K562 (cell line): ENCODE data around the gene FAM78A. TPM values are rescaled to one million over a fixed set of nuclear protein-coding genes. Genes with fewer than 3 reads are reported as not detected.

Source experiments
- AFF4 ChIP-seq: sonication (generic); formaldehyde crosslinking; IDR thresholded peaks from 2 replicates; pipeline ENCODE4 v1.8.0; 2023; ENCODE audit warnings: mild to moderate bottlenecking, missing genetic modification reagents
- BCLAF1 ChIP-seq, 2 experiments: fragments of 450-650 bp in 1 of 2; IDR thresholded peaks; 2 replicates each; pipeline ENCODE4 v1.6.1; 2011 to 2017; ENCODE audit warnings: low read depth in 2 of 2, antibody characterized with exemption in 1 of 2, borderline replicate concordance in 1 of 2, low read length in 1 of 2, mild to moderate bottlenecking in 1 of 2, mixed read lengths in 1 of 2; ENCODE audit not compliant: control insufficient read depth in 1 of 2
- BRF2 ChIP-seq: IDR thresholded peaks from 3 replicates; pipeline ENCODE4 v1.6.1; 2011; ENCODE audit warnings: borderline replicate concordance, mild to moderate bottlenecking; ENCODE audit not compliant: insufficient read length, insufficient read depth
- CHD2 ChIP-seq: IDR thresholded peaks from 2 replicates; pipeline ENCODE4 v1.6.1; 2011; ENCODE audit warnings: low read depth, low read length
- CREBBP ChIP-seq: IDR thresholded peaks from one replicate; pipeline ENCODE4 v1.6.1; 2012; ENCODE audit warnings: low read depth, mild to moderate bottlenecking, control low read depth, inconsistent platforms, low read length
- EP300 ChIP-seq: IDR thresholded peaks from 2 replicates; pipeline ENCODE4 v1.6.1; 2012; ENCODE audit warnings: low read length, improper control_type of control experiment
- FUS ChIP-seq: fragments of 200-400 bp; formaldehyde crosslinking; optimal IDR thresholded peaks from 2 replicates; pipeline ENCODE3; 2017; ENCODE audit warnings: low read depth, low read length
- KHSRP ChIP-seq: fragments of 450-650 bp; IDR thresholded peaks from 2 replicates; pipeline ENCODE4 v1.6.1; 2017
- L3MBTL2 ChIP-seq: fragments of 450-650 bp; IDR thresholded peaks from 2 replicates; pipeline ENCODE4 v1.6.1; 2016; ENCODE audit warnings: mild to moderate bottlenecking, moderate library complexity
- MXI1 ChIP-seq: IDR thresholded peaks from 2 replicates; pipeline ENCODE4 v1.6.1; 2011; ENCODE audit warnings: low read depth, mild to moderate bottlenecking, improper control_type of control experiment, low read length
- MYBL2 ChIP-seq, 2 experiments: fragments of 450-650 bp in 1 of 2; sonication (generic) in 1 of 2; formaldehyde crosslinking in 1 of 2; IDR thresholded peaks; 2 replicates each; pipeline versions ENCODE4 v1.6.1 to v1.8.1; 2017 to 2022; ENCODE audit warnings: borderline replicate concordance in 1 of 2, inconsistent platforms in 1 of 2, low read depth in 1 of 2, mild to moderate bottlenecking in 1 of 2, missing genetic modification reagents in 1 of 2, moderate library complexity in 1 of 2
- NR4A1 ChIP-seq, 2 experiments: fragments of 250-450 bp in 1 of 2; fragments of 450-650 bp in 1 of 2; sonication (Bioruptor Pico) in 1 of 2; IDR thresholded peaks; 2 replicates each; pipeline versions ENCODE4 v1.4.0 to v1.6.1; 2016 to 2020; ENCODE audit warnings: mild to moderate bottlenecking in 2 of 2, missing compliant biosample characterization in 1 of 2, missing genetic modification characterization in 1 of 2, moderate library complexity in 1 of 2
- ZNF311 ChIP-seq: fragments of 250-450 bp; sonication (Bioruptor Pico); IDR thresholded peaks from 2 replicates; pipeline ENCODE4 v1.4.0; 2020; ENCODE audit warnings: mild to moderate bottlenecking, moderate library complexity
- polyA plus RNA-seq, 8 experiments: library from polyadenylated mRNA; depleted of rRNA in 4 of 8; stranded (reverse) in 5 of 8; unstranded in 3 of 8; fragments of >200 nt; fragmentation: Nextera tagmentation in 2 of 8; fragmentation: Illumina TruSeq in 1 of 8; extraction: Ambion mirVana in 2 of 8; extraction: Trizol in 1 of 8; gene quantifications; 2 replicates each; pipeline versions ENCODE4 v1.2.1 to v1.2.3, GENCODE V29; 2011 to 2014; ENCODE audit warnings: inconsistent platforms in 1 of 8, missing spikeins in 1 of 8
- total RNA-seq, 7 experiments: library from RNA; depleted of rRNA in 6 of 7; stranded (reverse); fragments of >200 nt in 6 of 7; fragmentation: Illumina TruSeq in 2 of 7; extraction: Trizol in 2 of 7; gene quantifications; 2 replicates each; pipeline versions ENCODE4 v1.2.1 to v1.2.3, GENCODE V29; 2011 to 2021; ENCODE audit warnings: low replicate concordance in 1 of 7

The FAM78A gene
- total and polyA plus RNA-seq, 9 of the 15 experiments (the other 6 are each of a cell fraction or from before 2014, with no cell fraction given) = 0.56 to 103 (median 55.2) TPM

- TF ChIP-seq AFF4 (CRISPR knock-in tag) (no peak), FUS (no peak), BRF2 (no peak), NR4A1 (CRISPR knock-in tag; IDR thresholded peaks at IDR 0.05) (no peak), NR4A1 (tag; IDR thresholded peaks at IDR 0.05) (no peak), CHD2 (0 out of 2 replicates have a peak, but pooled peaks have one; percentile 2), KHSRP (no peak), BCLAF1 (IDR thresholded peaks at IDR 0.05; ENCODE audit: borderline replicate concordance in 1 of 2, control insufficient read depth in 1 of 2, low read depth in 2 of 2, low read length in 1 of 2) (no peak), EP300 (no peak), L3MBTL2 (no peak), ZNF311 (no peak), MYBL2 (IDR thresholded peaks at IDR 0.05; ENCODE audit: low read depth) (no peak), MYBL2 (CRISPR knock-in tag; IDR thresholded peaks at IDR 0.05; ENCODE audit: borderline replicate concordance) (no peak), CREBBP (no peak), MXI1 (no peak)
Measured at GRCh38 chr9:131240047-131240921, 36.0 kb downstream of the FAM78A start (continued).
